ENCODE measurements around the gene FAAH2. TPM values are rescaled to one million over a fixed set of nuclear protein-coding genes. Genes with fewer than 3 reads are reported as not detected.

The FAAH2 gene
- total RNA-seq, 6 experiments from 2014 or later: not detected

DNA sequence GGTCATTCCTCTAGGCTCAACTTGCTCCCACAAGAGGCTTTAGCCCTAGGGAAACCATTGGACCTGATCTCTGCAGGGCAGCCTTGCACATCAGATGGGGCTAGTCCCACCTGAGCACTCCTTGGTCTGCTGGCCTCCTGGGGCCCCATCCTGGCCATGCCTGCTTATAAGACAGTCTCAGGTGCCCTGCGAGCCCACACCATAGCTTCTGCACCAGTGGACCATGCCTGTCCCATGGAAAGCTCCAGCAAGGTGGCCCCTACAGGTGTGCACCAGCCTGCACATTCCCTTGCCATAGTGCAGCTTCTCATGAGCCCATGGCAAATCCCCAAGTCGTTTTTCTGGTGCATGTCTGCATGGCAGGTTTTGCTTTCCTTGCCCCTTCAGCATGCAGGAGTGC is 19.6 kb upstream of the FAAH2 start:
- Mint-ChIP-seq H3K36me3 (ENCODE audit: low read depth) (no peaks in the 10 kb centered on the region), H3K9me3 (no peaks in the 10 kb centered on the region), H3K27ac (no peak overlapping the region), H3K4me1 (ENCODE audit: low read depth) (no peaks in the 10 kb centered on the region), H3K4me3 (no peak overlapping the region), H3K27me3 (ENCODE audit: insufficient read depth) (peaks cover 1% of the 10 kb centered on the region; the same call in 1 of the 2 replicates)
- TF ChIP-seq, protein P1, sequence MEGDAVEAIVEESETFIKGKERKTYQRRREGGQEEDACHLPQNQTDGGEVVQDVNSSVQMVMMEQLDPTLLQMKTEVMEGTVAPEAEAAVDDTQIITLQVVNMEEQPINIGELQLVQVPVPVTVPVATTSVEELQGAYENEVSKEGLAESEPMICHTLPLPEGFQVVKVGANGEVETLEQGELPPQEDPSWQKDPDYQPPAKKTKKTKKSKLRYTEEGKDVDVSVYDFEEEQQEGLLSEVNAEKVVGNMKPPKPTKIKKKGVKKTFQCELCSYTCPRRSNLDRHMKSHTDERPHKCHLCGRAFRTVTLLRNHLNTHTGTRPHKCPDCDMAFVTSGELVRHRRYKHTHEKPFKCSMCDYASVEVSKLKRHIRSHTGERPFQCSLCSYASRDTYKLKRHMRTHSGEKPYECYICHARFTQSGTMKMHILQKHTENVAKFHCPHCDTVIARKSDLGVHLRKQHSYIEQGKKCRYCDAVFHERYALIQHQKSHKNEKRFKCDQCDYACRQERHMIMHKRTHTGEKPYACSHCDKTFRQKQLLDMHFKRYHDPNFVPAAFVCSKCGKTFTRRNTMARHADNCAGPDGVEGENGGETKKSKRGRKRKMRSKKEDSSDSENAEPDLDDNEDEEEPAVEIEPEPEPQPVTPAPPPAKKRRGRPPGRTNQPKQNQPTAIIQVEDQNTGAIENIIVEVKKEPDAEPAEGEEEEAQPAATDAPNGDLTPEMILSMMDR (IDR thresholded peaks at IDR 0.05): no peak
- no peak for DNase-seq

- TF ChIP-seq, protein P1 (IDR thresholded peaks at IDR 0.05): no peak
- Mint-ChIP-seq H3K4me3 (no peak overlapping the region), H3K36me3 (ENCODE audit: low read depth) (no peaks in the 10 kb centered on the region), H3K9me3 (no peaks in the 10 kb centered on the region), H3K27me3 (ENCODE audit: insufficient read depth) (peaks cover 1% of the 10 kb centered on the region; the same call in 1 of the 2 replicates), H3K4me1 (ENCODE audit: low read depth) (no peaks in the 10 kb centered on the region), H3K27ac (no peak overlapping the region)
- DNase-seq: no peak
These were observed 19.2 kb upstream of the FAAH2 start for GRCh38 chrX:57267308-57267707.

- peaks cover 12% of the 10 kb centered on the region for H3K9me3 Mint-ChIP-seq
- TF ChIP-seq, protein P1 (IDR thresholded peaks at IDR 0.05): no peak
- no peak overlapping the region for H3K27ac Mint-ChIP-seq
- H3K36me3 Mint-ChIP-seq (ENCODE audit: low read depth): no peaks in the 10 kb centered on the region
- H3K4me3 Mint-ChIP-seq: no peak overlapping the region
- H3K4me1 Mint-ChIP-seq (ENCODE audit: low read depth): no peaks in the 10 kb centered on the region
- no peak for DNase-seq
- peaks cover 1% of the 10 kb centered on the region; the same call in 1 of the 2 replicates for H3K27me3 Mint-ChIP-seq (ENCODE audit: insufficient read depth)
These were observed 15.5 kb upstream of the FAAH2 start for GRCh38 chrX:57270980-57271379.

DNA sequence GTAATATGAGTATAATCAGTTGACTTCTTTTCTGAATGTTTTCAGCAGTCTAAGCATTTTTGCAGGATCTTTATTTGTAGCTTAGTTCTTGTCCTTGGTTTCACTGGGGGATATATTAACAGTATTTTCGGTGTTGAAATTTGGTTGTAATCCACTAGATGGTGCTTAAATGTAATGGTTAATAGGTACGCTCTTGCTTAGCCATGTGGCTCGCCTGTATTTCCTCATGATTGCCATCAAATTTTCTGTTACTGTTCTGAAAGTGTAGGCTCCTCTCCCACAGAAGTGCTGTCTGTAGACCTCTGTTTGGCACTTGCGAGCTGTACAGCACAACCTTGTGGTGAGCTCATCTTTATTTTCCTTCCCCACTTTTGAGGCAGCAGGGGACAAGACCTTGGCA is 3.9 kb upstream of the FAAH2 start:
- TF ChIP-seq, protein P1 (IDR thresholded peaks at IDR 0.05): no peak
- Mint-ChIP-seq H3K4me1 (ENCODE audit: low read depth) (no peaks in the 10 kb centered on the region), H3K27ac (no peak overlapping the region), H3K9me3 (no peaks in the 10 kb centered on the region), H3K36me3 (ENCODE audit: low read depth) (no peaks in the 10 kb centered on the region), H3K27me3 (ENCODE audit: insufficient read depth) (peaks cover under 1% of the 10 kb centered on the region; the same call in 1 of the 2 replicates), H3K4me3 (no peak overlapping the region)
- DNase-seq: no peak

GRCh38 chrX:57285001-57285400 is 1.5 kb upstream of the FAAH2 start:
- DNase-seq: no peak
- Mint-ChIP-seq H3K27me3 (ENCODE audit: insufficient read depth) (no peaks in the 10 kb centered on the region), H3K9me3 (no peaks in the 10 kb centered on the region), H3K36me3 (ENCODE audit: low read depth) (no peaks in the 10 kb centered on the region), H3K4me3 (no peak overlapping the region), H3K4me1 (ENCODE audit: low read depth) (no peaks in the 10 kb centered on the region), H3K27ac (no peak overlapping the region)
- TF ChIP-seq, protein P1 (IDR thresholded peaks at IDR 0.05): no peak

DNA sequence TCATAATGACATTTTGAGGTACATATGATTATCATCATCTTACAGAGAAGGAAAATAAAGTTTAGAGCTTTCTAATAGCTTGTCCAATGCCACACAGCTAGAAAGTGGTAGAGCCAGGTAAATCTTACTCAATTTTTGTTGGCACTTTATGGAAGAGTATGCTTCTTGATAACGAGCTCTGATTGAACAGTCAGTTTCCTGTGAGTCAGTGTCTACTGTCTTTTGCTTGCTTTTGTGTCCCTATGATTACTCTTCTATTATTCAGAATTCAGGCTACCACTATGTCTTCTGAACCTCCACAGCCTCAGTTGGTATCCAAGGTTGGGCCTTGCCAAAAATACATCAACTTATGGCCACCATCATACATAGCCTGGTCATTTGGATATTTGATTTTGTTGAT is 2.6 kb downstream of the FAAH2 start:
- Mint-ChIP-seq H3K27me3 (ENCODE audit: insufficient read depth) (peaks cover 2% of the 10 kb centered on the region; the same call in 1 of the 2 replicates), H3K4me3 (no peak overlapping the region), H3K36me3 (ENCODE audit: low read depth) (no peaks in the 10 kb centered on the region), H3K9me3 (no peaks in the 10 kb centered on the region), H3K4me1 (ENCODE audit: low read depth) (no peaks in the 10 kb centered on the region), H3K27ac (no peak overlapping the region)
- no peak for DNase-seq
- TF ChIP-seq, protein P1 (IDR thresholded peaks at IDR 0.05): no peak

All from HFFc6 (cell line).